GM21529 (cell line): Measurements from ENCODE around the gene SFMBT2.
"Not testable (repeated sequence)": the region's sequence is repeated elsewhere in the genome, so short reads cannot be mapped to it uniquely, and the experiment has no call there.

Experiments used
- ATAC-seq: cut with Tn5 transposase; IDR thresholded peaks from one replicate; pipeline ENCODE4 v1.9.1; 2021; ENCODE audit not compliant: unreplicated experiment

SFMBT2 gene

GRCh38 chr10:7301006-7301778 is 109.6 kb downstream of the SFMBT2 start:
- no peak for ATAC-seq

DNA sequence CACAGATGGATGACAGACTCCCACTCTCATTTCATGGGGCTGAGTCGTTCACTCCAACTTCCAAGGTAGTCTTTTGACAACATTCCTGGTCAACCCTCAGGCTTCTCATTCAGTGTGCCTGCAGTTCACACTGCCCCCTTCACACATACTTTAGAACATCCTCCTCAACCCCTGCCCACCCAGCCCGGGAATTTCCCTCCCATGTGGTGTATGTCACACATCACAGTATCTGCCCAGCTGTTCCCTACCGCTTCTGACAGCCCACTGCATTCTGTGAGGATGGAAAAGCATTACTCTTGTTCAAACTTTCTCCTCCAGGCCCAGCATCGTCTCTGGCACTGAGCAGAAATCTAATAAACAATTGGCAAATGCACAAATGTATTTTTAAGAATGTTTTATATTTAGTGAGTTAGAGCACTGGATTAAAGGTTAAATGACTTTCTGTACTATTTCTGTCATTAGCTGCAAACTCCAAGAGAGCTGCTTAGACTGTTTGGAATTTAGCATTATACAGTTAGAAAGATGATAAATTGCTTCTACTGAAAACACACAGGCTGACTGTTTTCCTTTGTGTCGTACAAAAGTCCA is 110.4 kb downstream of the SFMBT2 start:
- no peak for ATAC-seq

GRCh38 chr10:7299601-7300325 is 111.1 kb downstream of the SFMBT2 start:
- not testable (repeated sequence) for ATAC-seq

GRCh38 chr10:7298495-7298894 is 112.3 kb downstream of the SFMBT2 start:
- no peak for ATAC-seq

- ATAC-seq = no peak
Measured at GRCh38 chr10:7297094-7297493, 113.7 kb downstream of the SFMBT2 start.

DNA sequence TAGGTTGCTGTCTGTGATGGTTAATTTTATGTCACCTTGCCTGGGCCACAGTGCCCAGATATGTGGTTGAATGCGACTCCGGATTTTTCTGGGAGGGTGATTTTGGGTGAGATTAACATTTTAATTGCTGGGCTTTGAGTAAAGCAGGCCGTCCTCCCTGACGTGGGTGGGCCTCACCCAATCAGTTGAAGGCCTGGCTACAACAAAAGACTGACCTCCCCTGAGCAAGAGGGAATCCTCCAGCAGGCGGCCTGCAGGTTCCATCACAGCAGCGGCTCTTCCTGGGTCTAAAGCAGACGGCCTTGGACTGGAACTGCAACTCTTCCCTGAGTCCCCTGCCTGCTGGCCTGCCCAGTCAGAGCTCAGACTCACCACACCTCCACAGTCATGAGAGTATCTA is 114.2 kb downstream of the SFMBT2 start:
- no peak for ATAC-seq

DNA sequence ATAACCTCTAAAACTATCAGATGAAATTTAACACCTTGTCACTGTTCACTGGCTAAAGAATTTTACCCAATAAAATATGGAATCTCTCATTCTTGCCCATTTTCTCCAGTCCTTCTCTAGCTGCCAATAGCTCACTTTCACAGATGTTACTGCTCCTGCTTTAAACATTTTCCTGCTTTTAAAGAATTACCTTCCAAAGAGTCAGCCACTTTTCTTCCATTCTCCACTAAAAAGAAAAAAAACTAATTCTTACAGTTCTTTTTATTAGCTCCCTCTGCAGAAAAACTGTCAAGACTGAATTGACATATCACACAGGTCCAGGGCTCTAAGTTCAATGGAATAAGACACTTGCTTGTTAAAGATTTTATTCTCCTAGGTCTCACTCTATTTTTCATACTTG is 114.8 kb downstream of the SFMBT2 start:
- no peak for ATAC-seq

GRCh38 chr10:7293378-7293920 is 117.4 kb downstream of the SFMBT2 start:
- no peak for ATAC-seq

- no peak for ATAC-seq
Measured at GRCh38 chr10:7291487-7292270, 119.2 kb downstream of the SFMBT2 start.

DNA sequence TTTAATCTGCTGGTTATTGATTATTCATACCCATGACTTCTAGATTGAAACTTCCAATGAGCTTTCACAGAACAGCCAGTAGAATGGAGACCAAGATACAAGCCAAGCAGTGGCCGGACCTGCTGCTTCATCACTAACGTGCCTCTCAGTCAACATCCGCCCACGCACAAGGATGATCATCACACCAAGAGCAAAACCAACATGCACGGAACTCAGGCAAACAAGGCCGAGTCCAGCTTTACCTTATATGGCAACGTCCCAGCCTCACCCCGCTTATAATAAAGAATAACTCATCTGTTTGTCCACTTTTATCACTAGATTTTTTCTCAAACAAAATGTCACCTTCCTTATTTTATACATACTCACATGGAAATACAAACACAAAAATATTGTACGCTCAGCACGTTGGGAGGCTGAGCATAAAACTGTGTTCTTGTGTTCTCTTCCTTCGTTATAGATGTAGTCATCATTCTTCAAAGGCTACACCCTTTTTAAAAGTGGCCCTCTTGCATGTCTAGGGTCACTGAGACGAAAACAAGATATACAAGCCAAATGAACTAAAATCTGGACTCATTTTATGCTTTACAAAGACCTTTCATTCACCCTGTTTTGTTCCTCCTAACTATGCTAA is 122.7 kb downstream of the SFMBT2 start:
- ATAC-seq = no peak

DNA sequence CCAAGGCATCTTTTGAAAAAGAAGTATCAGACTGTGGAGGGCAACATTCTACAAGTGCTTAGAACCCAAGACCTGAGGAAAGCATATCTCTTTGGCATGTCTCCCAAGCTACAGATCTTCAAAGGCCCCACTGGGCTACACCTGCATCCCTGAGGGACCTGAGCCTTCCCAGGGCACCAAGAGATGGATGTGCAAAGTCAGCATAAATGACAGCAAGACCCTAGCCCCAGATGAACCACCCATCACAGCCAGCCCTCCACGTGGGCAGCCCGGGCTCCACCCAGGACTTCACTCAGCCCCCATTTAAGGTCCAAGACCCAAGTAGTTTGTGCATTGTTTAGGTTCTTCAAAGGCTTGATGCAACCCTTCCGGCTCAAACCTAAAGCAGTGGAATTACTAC is 123.5 kb downstream of the SFMBT2 start:
- ATAC-seq = no peak

GRCh38 chr10:7285522-7286322 is 125.1 kb downstream of the SFMBT2 start:
- ATAC-seq = no peak

GRCh38 chr10:7283246-7283645 is 127.6 kb downstream of the SFMBT2 start:
- ATAC-seq = no peak

GRCh38 chr10:7282457-7282856 is 128.4 kb downstream of the SFMBT2 start:
- ATAC-seq = no peak

- ATAC-seq = no peak
Measured at GRCh38 chr10:7281429-7281828, 129.4 kb downstream of the SFMBT2 start.

DNA sequence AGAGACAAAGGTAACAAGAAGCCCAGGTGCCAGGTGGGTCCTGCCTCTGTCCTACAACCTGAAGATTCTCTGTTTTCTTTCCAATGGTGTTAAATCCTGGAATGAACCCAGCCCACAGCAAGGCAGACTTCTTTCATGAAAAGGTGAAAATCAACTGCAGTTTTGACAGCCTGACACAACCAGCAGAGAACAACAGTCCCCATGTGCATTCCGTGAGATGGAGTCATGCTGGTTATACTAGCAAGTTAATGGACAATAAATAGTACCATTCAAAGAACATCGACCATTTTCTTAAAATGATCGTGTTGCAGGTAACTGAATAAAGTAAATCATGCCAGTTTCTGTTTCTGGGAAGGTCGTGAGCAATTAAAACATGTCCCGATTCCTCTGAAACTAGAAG is 131.5 kb downstream of the SFMBT2 start:
- ATAC-seq = no peak

DNA sequence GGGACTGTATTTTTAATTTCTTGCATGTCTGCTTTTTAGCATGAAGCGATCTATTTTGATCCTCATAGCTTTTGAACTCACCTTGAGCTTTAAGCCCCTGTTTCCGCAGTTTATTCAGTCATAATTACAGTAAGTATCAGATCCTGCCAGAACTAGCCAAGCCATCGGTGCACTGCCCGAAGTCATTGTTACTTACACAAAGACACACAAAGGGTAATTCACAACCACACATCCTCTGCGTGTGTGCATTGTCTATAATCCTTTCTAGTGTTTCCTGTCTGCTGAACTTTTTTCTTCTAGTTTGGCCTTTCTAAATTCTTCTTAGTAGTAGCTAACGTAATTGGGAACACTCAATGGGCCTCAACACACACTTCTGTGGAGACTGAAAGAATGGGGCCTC is 133.0 kb downstream of the SFMBT2 start:
- ATAC-seq = no peak

- ATAC-seq = no peak
Measured at GRCh38 chr10:7277432-7277831, 133.4 kb downstream of the SFMBT2 start.

GRCh38 chr10:7275761-7276440 is 134.9 kb downstream of the SFMBT2 start:
- no peak for ATAC-seq
